WI38 (cell line): Measurements from ENCODE around the gene CTNND2.

Experiments used
- H3K4me3 ChIP-seq: 2 replicates; pipeline ENCODE4 v1.5.1; 2011; ENCODE audit warnings: low read depth, mild to moderate bottlenecking, control low read depth, low read length
- CTCF ChIP-seq: IDR thresholded peaks from 2 replicates; pipeline ENCODE4 v1.5.1; 2012; ENCODE audit warnings: low read depth, mild to moderate bottlenecking, control low read depth, low read length

CTNND2 gene

GRCh38 chr5:11509793-11510192, 394.5 kb downstream of the CTNND2 start:
- TF ChIP-seq CTCF: no peak
- H3K4me3 ChIP-seq: no peak overlapping the region

GRCh38 chr5:11507156-11507910, 396.9 kb downstream of the CTNND2 start:
- no peak for TF ChIP-seq CTCF
- H3K4me3 ChIP-seq: no peak overlapping the region

GRCh38 chr5:11504886-11505193, 399.4 kb downstream of the CTNND2 start:
- TF ChIP-seq CTCF: no peak

GRCh38 chr5:11504065-11504885, 400.0 kb downstream of the CTNND2 start:
- TF ChIP-seq CTCF: no peak
- no peak overlapping the region for H3K4me3 ChIP-seq

More at GRCh38 chr5:11504886-11505193, 399.4 kb downstream of the CTNND2 start:
- no peak overlapping the region for H3K4me3 ChIP-seq

- no peak for TF ChIP-seq CTCF
- H3K4me3 ChIP-seq: no peak overlapping the region
Observed at GRCh38 chr5:11502783-11503182, 401.5 kb downstream of the CTNND2 start.

GRCh38 chr5:11497651-11498050, 406.6 kb downstream of the CTNND2 start:
- no peak for TF ChIP-seq CTCF
- H3K4me3 ChIP-seq: no peak overlapping the region

- H3K4me3 ChIP-seq: no peak overlapping the region
- TF ChIP-seq CTCF: no peak
Observed at GRCh38 chr5:11496137-11496719, 408.0 kb downstream of the CTNND2 start.
